ENCODE results near the gene CNOT1. TPM values are rescaled to one million over a fixed set of nuclear protein-coding genes. Genes with fewer than 3 reads are reported as not detected.
A peak's percentile ranks its signal among the peaks of the same experiment; 100 is the strongest.
"Not testable (repeated sequence)": the region's sequence is repeated elsewhere in the genome, so short reads cannot be mapped to it uniquely, and the experiment has no call there.

CNOT1 gene
- total RNA-seq, 4 donors from 2014 or later, result 93.8 to 124 (median 110) TPM

GRCh38 chr16:58665200-58665599, 35.6 kb upstream of the CNOT1 start:
- TF ChIP-seq POLR2AphosphoS5 (IDR thresholded peaks at IDR 0.05) (no peak), POLR2A (IDR thresholded peaks at IDR 0.05) (no peak), EP300 (IDR thresholded peaks at IDR 0.05) (no peak), CTCF (IDR thresholded peaks at IDR 0.05) (no peak)
- no peak for ATAC-seq
- Histone ChIP-seq H3K9me3 (no peaks in the 10 kb centered on the region), H3K4me3 (no peak overlapping the region), H3K27ac (no peak overlapping the region), H3K4me1 (no peaks in the 10 kb centered on the region), H3K36me3 (peaks cover 0 to 35% of the 10 kb centered on the region in 2 donors), H3K27me3 (no peaks in the 10 kb centered on the region)
- 70% methylated on average over 2 of the region's 8 CpGs; no CpG with 5 or more reads in 1 of the 2 donors for WGBS, 2 donors (ENCODE audit: low coverage in 1 of 2)

GRCh38 chr16:58661199-58661830, 31.7 kb upstream of the CNOT1 start:
- Histone ChIP-seq H3K9me3 (no peaks in the 10 kb centered on the region), H3K27ac (no peak overlapping the region), H3K4me1 (no peaks in the 10 kb centered on the region), H3K36me3 (peaks cover 0 to 2% of the 10 kb centered on the region in 2 donors), H3K27me3 (no peaks in the 10 kb centered on the region), H3K4me3 (no peak overlapping the region)
- peak; percentile 91 for ATAC-seq
- TF ChIP-seq EP300 (IDR thresholded peaks at IDR 0.05) (no peak), CTCF (IDR thresholded peaks at IDR 0.05) (peak in 3 of 4 experiments; percentile 42 to 63 (median 52))
- 23 to 38% methylated on average over 5 to 9 of the region's 12 CpGs for WGBS, 2 donors (ENCODE audit: low coverage in 1 of 2)

DNA sequence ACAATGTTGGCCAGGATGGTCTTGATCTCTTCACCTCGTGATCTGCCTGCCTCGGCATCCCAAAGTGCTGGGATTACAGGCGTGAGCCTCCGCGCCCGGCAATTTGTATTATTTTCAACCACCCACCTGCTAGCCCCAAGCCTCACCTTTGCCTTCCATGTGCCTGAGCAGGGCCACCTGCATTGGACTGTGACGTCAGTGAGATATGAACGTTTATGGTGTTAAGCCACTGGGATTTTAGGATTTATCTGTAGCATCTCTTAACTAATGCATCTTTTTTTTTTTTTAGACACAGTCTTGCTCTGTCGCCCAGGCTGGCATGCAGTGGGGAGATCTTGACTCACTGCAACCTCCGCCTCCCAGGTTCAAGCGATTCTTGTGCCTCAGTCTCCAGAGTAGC, 30.3 kb upstream of the CNOT1 start:
- 71% methylated on average over 5 to 7 of the region's 11 CpGs for whole genome bisulfite sequencing, 2 donors (ENCODE audit: low coverage in 1 of 2)
- H3K9me3 ChIP-seq, result not testable (repeated sequence)

GRCh38 chr16:58658796-58659211, 29.2 kb upstream of the CNOT1 start:
- H3K4me1 ChIP-seq, result no peaks in the 10 kb centered on the region
- no peaks in the 10 kb centered on the region for H3K27me3 ChIP-seq
- no peaks in the 10 kb centered on the region for H3K9me3 ChIP-seq
- no peak overlapping the region for H3K27ac ChIP-seq
- H3K36me3 ChIP-seq, result no peaks in the 10 kb centered on the region
- ATAC-seq, result no peak
- 94 to 100% methylated on average over 1 to 3 of the region's 3 CpGs for WGBS, 2 donors (ENCODE audit: low coverage in 1 of 2)
- H3K4me3 ChIP-seq, result no peak overlapping the region
- TF ChIP-seq EP300 (IDR thresholded peaks at IDR 0.05), result no peak
- no peak for TF ChIP-seq POLR2A (IDR thresholded peaks at IDR 0.05)
- TF ChIP-seq CTCF (IDR thresholded peaks at IDR 0.05), result no peak
- TF ChIP-seq POLR2AphosphoS5 (IDR thresholded peaks at IDR 0.05), result no peak

More for the DNA sequence above, 30.3 kb upstream of the CNOT1 start:
- not testable (repeated sequence) for ATAC-seq, H3K27me3 ChIP-seq, H3K4me1 ChIP-seq, H3K27ac ChIP-seq, H3K4me3 ChIP-seq, H3K36me3 ChIP-seq

GRCh38 chr16:58656899-58657298, 27.3 kb upstream of the CNOT1 start:
- 85 to 86% methylated on average over 3 to 4 of the region's 4 CpGs for WGBS, 2 donors (ENCODE audit: low coverage in 1 of 2)
- Histone ChIP-seq H3K27me3 (no peaks in the 10 kb centered on the region), H3K36me3 (no peaks in the 10 kb centered on the region), H3K4me1 (no peaks in the 10 kb centered on the region), H3K27ac (no peak overlapping the region), H3K4me3 (no peak overlapping the region), H3K9me3 (no peaks in the 10 kb centered on the region)
- no peak for ATAC-seq
- TF ChIP-seq POLR2AphosphoS5 (IDR thresholded peaks at IDR 0.05), result no peak
- TF ChIP-seq EP300 (IDR thresholded peaks at IDR 0.05), result no peak
- TF ChIP-seq CTCF (IDR thresholded peaks at IDR 0.05), result no peak
